GM21381 (cell line): ENCODE results near the gene KLK13.

ENCODE experiments used
- ATAC-seq: cut with Tn5 transposase; IDR thresholded peaks from one replicate; pipeline ENCODE4 v1.9.1; 2021; ENCODE audit warnings: mild to moderate bottlenecking, moderate library complexity; ENCODE audit not compliant: unreplicated experiment

Gene KLK13

DNA sequence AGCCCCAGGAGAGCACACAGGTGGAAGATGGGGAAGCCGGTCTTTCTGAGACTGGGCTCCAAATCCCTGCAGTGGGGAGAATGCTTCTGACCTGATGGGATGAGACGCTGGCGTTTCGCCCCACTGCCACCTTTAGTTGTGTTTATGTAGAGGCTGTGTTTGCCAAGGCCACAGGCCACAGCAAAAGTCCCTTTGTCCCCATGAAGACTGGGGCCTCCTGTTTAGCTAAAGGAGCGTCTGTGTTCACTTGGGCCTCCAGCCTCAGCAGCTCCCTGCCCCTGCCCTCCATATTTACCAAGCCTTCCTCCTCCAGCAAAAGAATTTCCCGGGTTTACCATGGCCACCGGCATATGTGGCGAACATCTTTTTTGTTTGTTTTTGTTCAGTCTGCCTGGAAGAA is 28.2 kb upstream of the KLK13 start:
- ATAC-seq = no peak

GRCh38 chr19:51091895-51092873 is 27.3 kb upstream of the KLK13 start:
- no peak for ATAC-seq

- ATAC-seq = no peak
These were observed 26.2 kb upstream of the KLK13 start for GRCh38 chr19:51091126-51091525.

- no peak for ATAC-seq
These were observed 25.6 kb upstream of the KLK13 start for GRCh38 chr19:51090471-51090870.

GRCh38 chr19:51089786-51090185 is 24.9 kb upstream of the KLK13 start:
- ATAC-seq = no peak

GRCh38 chr19:51086153-51086850 is 21.4 kb upstream of the KLK13 start:
- no peak for ATAC-seq

- ATAC-seq = no peak
These were observed 19.6 kb upstream of the KLK13 start for GRCh38 chr19:51084505-51084904.

- ATAC-seq = no peak
These were observed 18.9 kb upstream of the KLK13 start for GRCh38 chr19:51083783-51084182.

GRCh38 chr19:51083181-51083580 is 18.3 kb upstream of the KLK13 start:
- ATAC-seq = no peak

GRCh38 chr19:51082611-51083010 is 17.7 kb upstream of the KLK13 start, which contains the start of gene KLK14:
KLK14 (minus strand) TSS chr19:51082887; CDS start chr19:51082614, 273 bp downstream.
- ATAC-seq = no peak

DNA sequence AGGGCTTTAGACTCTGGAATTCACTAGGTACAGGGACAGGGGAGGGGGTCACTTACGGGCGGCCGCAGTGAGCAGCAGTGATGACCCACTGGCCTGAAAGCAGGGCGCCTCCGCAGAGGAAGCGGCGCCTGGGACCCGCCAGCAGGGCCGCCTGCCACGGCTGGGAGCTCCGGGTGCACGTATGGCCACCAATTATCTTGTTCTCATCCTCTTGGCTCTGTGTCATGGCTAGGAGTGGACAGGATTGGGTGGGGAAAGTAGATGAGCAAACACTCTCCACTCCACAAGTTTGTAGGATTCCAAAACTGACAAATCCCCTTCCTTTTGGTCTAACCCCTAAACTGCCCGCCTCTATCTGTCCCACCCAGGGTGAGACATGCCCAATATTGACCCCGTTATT is 16.6 kb upstream of the KLK13 start:
- no peak for ATAC-seq

GRCh38 chr19:51079481-51080110 is 14.7 kb upstream of the KLK13 start:
- no peak for ATAC-seq

DNA sequence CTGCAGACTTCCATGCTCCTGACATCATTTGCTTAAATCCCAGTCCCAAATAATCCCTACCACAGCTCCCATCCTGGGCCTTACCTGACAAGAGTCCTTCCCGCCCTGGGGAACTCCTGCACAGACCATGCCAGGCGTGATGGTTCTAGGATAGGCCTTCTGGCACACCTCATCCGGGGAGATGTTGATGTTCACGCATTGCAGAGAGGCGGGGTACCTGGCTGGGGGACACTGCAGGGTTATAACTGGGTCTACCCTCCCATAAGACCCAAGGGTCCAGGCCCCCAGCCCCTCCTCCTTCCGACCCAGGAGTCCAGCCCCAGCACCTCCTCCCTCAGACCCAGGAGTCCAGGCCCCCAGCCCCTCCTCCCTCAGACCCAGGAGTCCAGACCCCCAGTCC is 13.8 kb upstream of the KLK13 start:
- ATAC-seq = no peak

GRCh38 chr19:51078104-51078503 is 13.2 kb upstream of the KLK13 start:
- no peak for ATAC-seq

DNA sequence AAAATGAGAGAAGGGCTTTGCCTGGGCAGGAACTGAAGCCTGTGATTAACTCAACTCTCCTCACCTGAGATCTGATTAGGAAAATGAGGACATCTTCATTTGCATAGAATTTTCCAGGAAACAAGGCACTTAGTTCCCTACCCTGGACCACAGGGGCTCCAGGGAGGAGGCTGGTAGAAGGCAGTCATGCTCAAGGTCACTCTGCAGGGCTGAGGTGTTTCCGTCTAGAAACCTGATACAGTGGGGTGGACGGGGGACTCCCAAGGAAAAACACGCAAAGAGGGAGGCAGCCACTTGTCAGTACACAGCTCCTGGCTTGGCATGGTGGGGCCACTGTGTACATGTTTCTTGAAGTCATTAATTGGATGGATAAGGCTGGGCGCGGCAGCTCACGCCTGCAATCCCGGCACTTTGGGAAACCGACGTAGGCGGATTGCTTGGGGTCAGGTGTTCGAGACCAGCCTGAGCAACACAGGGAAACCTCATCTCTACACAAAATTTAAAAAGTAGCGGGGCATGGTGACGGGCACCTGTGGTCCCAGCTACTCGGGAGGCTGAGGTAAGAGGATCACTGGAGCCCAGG is 11.8 kb upstream of the KLK13 start:
- no peak for ATAC-seq

GRCh38 chr19:51075998-51076397 is 11.1 kb upstream of the KLK13 start:
- no peak for ATAC-seq

DNA sequence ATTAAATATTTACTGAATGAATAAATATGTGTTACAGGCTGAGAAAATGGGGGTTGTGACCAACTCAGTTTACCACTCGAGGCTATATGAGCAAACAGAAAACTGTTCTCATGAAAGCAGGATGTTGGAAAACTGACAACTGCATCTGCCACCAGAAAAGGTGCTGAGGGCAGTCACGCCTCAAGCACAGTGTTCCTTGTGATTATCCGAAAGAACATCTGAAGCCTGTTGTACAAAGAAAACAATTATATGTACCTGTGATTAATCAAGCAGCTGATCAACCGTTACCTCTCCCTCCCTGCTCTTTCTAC is 6.2 kb upstream of the KLK13 start:
- no peak for ATAC-seq

DNA sequence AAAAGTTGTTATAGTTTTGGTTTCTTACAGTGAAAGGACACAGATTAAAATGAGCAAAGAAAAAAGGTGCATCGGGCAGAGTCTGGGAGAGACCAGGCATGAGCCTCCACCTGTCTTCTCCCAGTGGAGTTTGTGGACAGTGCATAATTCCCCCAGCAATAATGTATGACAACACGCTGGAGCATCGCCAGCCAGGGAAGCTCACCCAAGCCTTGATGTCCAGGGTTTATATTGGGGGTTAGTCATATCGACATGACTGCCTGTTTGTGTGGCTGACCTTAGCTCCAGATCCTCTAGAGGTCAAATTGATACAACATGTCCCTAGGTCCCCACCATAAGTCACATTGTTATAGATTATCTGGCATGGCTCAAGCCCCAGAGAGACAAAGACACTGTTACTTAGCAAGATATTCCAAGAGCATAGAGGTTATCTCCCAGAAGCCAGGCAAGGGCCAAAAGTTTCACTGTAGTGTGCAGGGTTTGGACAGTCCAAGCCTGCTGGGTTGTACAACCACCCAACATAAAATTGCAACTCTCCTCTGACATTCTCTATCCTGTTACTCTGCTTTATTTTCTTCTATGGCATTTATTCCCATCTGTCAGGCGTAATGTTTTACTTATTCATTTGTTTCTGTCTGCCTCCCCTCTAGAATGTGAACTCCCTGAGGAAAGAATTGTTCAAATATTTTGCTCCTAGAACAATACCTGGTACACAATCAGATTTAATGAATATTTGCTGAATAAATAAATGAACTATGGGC is 5.6 kb upstream of the KLK13 start:
- ATAC-seq = no peak

DNA sequence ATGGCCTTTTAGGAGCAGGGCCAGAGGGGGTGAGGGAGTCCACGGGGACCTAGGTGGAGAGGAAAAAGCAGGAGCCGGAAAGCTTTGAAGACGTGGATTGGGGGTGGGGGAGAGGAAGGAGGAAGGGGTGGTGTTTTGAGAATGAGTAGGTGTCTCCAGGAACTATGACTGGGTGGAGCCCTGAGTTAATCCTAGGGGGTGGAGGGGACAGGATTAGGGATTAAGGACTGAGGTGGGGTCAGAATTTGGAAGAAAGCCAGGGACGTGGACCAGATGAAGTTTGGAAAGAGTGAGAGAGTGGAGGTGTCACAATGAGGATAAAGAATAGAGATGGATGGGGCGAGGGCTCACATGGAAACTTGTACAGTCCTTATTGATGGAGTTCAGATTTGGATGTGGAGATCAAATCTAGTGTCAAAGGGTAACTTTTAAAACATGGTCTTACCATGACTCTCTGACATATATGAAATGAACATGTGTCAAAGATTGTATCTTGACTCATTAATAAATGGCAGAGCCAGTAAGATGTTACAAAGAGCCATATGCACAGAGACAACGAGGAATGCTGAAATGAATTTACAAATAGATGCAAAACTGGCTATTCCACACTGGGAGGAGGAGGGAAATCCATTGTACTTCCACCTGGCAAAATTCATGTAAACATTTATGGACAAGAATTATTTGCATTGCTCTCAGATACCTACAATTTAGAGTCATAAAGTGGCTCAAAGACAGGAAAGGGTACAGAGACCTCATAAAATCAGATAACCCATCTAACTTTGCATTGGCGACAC is 1.7 kb upstream of the KLK13 start:
- no peak for ATAC-seq
